Stimulated activated CD8-positive, alpha-beta memory T cell treated with anti-CD3 and anti-CD28 coated beads, Interleukin-12 subunit alpha, Interleukin-12 subunit beta, amount 100 ng/mL, for 24 hours (primary cell): Measurements from ENCODE around the gene TDO2.

Source experiments
- DNase-seq: peaks from one replicate; pipeline ENCODE4 v3.0.0-alpha.2; 2020; ENCODE audit errors: extremely low read depth

The TDO2 gene

GRCh38 chr4:155954118-155954685 is 50.7 kb downstream of the TDO2 start:
- no peak for DNase-seq

- no peak for DNase-seq
Observed at GRCh38 chr4:155954939-155955338, 51.4 kb downstream of the TDO2 start.

GRCh38 chr4:155956461-155956860 is 53.0 kb downstream of the TDO2 start:
- DNase-seq: no peak

GRCh38 chr4:155959417-155959816 is 55.9 kb downstream of the TDO2 start:
- no peak for DNase-seq

- DNase-seq: no peak
Observed at GRCh38 chr4:155960522-155960921, 57.0 kb downstream of the TDO2 start.

GRCh38 chr4:155961575-155961974 is 58.1 kb downstream of the TDO2 start:
- no peak for DNase-seq

- DNase-seq: no peak
Observed at GRCh38 chr4:155962767-155963166, 59.3 kb downstream of the TDO2 start.

- DNase-seq: no peak
Observed at GRCh38 chr4:155964016-155964891, 60.8 kb downstream of the TDO2 start.

GRCh38 chr4:155966171-155966570 is 62.7 kb downstream of the TDO2 start:
- DNase-seq: no peak

- DNase-seq: no peak
Observed at GRCh38 chr4:155966731-155967395, 63.4 kb downstream of the TDO2 start.
